ENCODE results near the gene CA5A. TPM values are rescaled to one million over a fixed set of nuclear protein-coding genes. Genes with fewer than 3 reads are reported as not detected.

CA5A gene
- total and polyA plus RNA-seq, 2 of the 13 experiments (the other 11 are each of a cell fraction or from before 2014, with no cell fraction given), result 66.8 to 106 TPM

- TF ChIP-seq ZXDC (CRISPR knock-in tag; IDR thresholded peaks at IDR 0.05), result no peak
- no peak for TF ChIP-seq ZNF552 (CRISPR knock-in tag; IDR thresholded peaks at IDR 0.05; ENCODE audit: borderline replicate concordance)
- no peak for TF ChIP-seq SIX4 (CRISPR knock-in tag; IDR thresholded peaks at IDR 0.05)
- TF ChIP-seq ZFAT (CRISPR knock-in tag; conservative IDR thresholded peaks at IDR 0.05), result no peak
- TF ChIP-seq BHLHE40 (IDR thresholded peaks at IDR 0.05; ENCODE audit: low read length), result no peak
- no peak for TF ChIP-seq SAP130 (CRISPR knock-in tag; IDR thresholded peaks at IDR 0.05; ENCODE audit: low read depth)
- no peak for TF ChIP-seq ZNF451 (CRISPR knock-in tag; IDR thresholded peaks at IDR 0.05)
- TF ChIP-seq POLR2G (IDR thresholded peaks at IDR 0.05; ENCODE audit: low read depth, low read length), result no peak
- no peak for TF ChIP-seq CREB1 (IDR thresholded peaks at IDR 0.05)
- no peak for TF ChIP-seq CREB1 (CRISPR knock-in tag; IDR thresholded peaks at IDR 0.05)
- no peak for TF ChIP-seq IRF9 (CRISPR knock-in tag; IDR thresholded peaks at IDR 0.05; ENCODE audit: borderline replicate concordance)
- TF ChIP-seq SMARCC2 (IDR thresholded peaks at IDR 0.05), result no peak
- TF ChIP-seq HES4 (CRISPR knock-in tag; IDR thresholded peaks at IDR 0.05; ENCODE audit: borderline replicate concordance), result 0 out of 2 replicates have a peak, but pooled peaks have one; percentile 25
- no peak for TF ChIP-seq ZNF709 (CRISPR knock-in tag; IDR thresholded peaks at IDR 0.05)
- no peak for TF ChIP-seq BORCS8-MEF2B (CRISPR knock-in tag; IDR thresholded peaks at IDR 0.05)
- TF ChIP-seq ATF6 (CRISPR knock-in tag; conservative IDR thresholded peaks at IDR 0.05), result no peak
- TF ChIP-seq ZMYM4 (CRISPR knock-in tag; IDR thresholded peaks at IDR 0.05), result no peak
- no peak for TF ChIP-seq ZNF205 (CRISPR knock-in tag; IDR thresholded peaks at IDR 0.05)
- TF ChIP-seq JARID2 (CRISPR knock-in tag; IDR thresholded peaks at IDR 0.05; ENCODE audit: insufficient replicate concordance), result no peak
- 0 out of 2 replicates have a peak, but pooled peaks have one; percentile 12 for TF ChIP-seq ZNF225 (CRISPR knock-in tag; IDR thresholded peaks at IDR 0.05)
- 0 out of 2 replicates have a peak, but pooled peaks have one; percentile 31 for TF ChIP-seq ZNF609 (CRISPR knock-in tag; IDR thresholded peaks at IDR 0.05; ENCODE audit: borderline replicate concordance)
- no peak for TF ChIP-seq GABPB1 (CRISPR knock-in tag; IDR thresholded peaks at IDR 0.05)
Measured at GRCh38 chr16:87845213-87845612, 91.1 kb downstream of the CA5A start (continued).
